GM04503 (cell line): Measurements from ENCODE around the gene ALG13.
"Not testable (repeated sequence)": the region's sequence is repeated elsewhere in the genome, so short reads cannot be mapped to it uniquely, and the experiment has no call there.

Experiments
- DNase-seq: peaks from one replicate; pipeline ENCODE4 v3.0.0-alpha.2; 2012; ENCODE audit warnings: low read depth

Gene ALG13

GRCh38 chrX:111759686-111760085, 78.7 kb downstream of the ALG13 start:
- DNase-seq = no peak

GRCh38 chrX:111761578-111762135, 80.7 kb downstream of the ALG13 start:
- no peak for DNase-seq

- no peak for DNase-seq
Observed at GRCh38 chrX:111778591-111778990, 97.6 kb downstream of the ALG13 start.

DNA sequence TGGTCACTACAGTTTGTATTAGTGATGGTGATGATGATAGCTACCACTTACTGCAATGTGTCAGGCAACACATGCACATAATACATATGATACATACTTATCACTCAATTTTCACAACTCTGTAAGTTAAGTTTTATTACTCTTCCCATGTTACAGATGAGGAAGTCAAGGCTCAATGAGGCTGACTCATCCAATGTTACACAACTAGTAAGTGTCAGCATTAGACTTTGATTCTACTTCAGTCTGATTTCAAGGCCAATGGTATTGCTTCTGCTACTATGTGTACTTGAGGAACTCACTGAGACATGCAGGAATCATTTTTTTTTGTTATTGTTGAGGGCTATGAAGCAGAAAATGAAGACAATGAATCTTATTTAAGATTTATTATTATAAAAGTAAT, 98.6 kb downstream of the ALG13 start:
- no peak for DNase-seq

DNA sequence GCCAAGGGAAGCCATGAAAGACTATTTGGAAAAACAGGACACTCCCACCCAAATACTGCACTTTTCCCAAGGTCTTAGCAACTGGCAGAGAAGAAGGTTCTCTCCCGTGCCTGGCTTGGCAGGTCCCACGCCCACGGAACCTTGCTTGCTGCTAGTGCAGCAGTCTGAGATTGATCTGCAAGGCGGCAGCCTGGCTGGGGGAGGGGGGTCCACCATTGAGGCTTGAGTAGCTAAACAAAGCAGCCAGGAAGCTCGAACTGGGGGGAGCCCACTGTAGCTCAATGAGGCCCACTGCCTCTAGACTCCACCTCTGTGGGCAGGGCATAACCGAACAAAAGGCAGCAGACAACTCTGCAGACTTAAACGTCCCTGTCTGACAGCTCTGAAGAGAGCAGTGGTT, 103.7 kb downstream of the ALG13 start:
- no peak for DNase-seq

DNA sequence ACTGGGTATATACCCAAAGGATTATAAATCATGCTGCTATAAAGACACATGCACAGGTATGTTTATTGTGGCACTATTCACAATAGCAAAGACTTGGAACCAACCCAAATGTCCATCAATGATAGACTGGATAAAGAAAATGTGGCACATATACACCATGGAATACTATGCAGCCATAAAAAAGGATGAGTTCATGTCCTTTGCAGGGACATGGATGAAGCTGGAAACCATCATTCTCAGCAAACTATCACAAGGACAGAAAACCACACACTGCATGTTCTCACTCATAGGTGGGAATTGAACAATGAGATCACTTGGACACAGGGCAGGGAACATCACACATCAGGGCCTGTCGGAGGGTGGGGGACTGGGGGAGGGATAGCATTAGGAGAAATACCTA, 109.1 kb downstream of the ALG13 start:
- DNase-seq = not testable (repeated sequence)
